HG02623 (cell line): ENCODE measurements around the gene TMPRSS13.

Source experiments
- ATAC-seq: cut with Tn5 transposase; IDR thresholded peaks from one replicate; pipeline ENCODE4 v1.9.1; 2021; ENCODE audit warnings: moderate library complexity; ENCODE audit not compliant: unreplicated experiment

Gene TMPRSS13

GRCh38 chr11:117860139-117860538, 69.1 kb downstream of the TMPRSS13 start:
- ATAC-seq: no peak

- ATAC-seq: no peak
Measured at GRCh38 chr11:117859488-117860112, 69.6 kb downstream of the TMPRSS13 start.

DNA sequence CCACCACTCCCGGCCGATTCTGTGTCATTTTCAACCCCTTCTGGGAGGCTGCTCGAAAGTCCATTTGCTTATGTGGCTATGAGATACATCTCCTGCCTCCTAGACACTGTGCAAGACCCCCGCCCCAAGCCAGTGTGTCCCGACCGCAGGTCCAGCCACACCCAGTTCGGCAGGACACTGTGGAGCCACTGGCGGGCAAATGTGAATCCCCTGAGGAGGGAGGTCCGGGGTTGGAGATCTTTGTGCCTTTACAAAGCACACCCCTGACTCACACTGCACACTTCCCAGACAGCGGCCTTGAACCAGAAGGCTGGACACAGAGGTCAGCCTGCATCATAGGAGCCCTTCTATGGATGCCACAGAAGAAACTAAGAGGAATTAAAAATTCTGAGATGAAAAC, 70.1 kb downstream of the TMPRSS13 start:
- no peak for ATAC-seq

GRCh38 chr11:117857734-117858414, 71.3 kb downstream of the TMPRSS13 start:
- ATAC-seq: no peak

- no peak for ATAC-seq
Measured at GRCh38 chr11:117855912-117856651, 73.1 kb downstream of the TMPRSS13 start.

DNA sequence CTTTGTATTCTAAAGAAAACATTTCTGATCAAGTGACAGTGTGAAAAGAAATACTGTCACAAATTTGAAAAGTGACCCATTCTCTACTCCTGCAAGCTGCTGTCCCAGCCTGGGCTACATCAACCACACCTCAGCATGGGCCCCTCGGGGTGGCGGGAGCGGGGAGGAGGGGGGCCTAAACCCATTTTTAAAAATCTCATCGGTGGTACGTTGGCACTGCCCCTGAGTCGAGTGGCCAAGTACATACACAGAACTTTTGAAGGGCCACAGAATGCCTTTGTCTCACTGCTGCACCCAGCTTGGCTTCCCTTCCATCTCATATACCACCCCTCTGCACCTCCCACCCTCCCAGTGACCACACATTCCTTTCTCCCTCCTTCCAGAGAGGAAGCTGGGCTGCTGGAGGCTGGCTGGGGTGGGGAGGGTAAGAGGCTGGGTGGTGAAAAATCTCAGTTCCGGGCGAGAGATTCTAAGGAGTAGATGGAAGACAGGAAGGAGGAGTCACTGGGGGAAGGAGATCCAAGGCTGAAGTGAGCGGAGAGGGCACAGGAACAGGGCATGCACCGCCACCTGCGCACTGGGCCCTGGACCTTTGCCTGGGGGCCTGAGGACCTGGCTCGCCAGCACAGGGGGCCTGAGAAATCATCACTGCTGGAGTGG, 73.9 kb downstream of the TMPRSS13 start:
- no peak for ATAC-seq

GRCh38 chr11:117852309-117852708, 76.9 kb downstream of the TMPRSS13 start:
- no peak for ATAC-seq

DNA sequence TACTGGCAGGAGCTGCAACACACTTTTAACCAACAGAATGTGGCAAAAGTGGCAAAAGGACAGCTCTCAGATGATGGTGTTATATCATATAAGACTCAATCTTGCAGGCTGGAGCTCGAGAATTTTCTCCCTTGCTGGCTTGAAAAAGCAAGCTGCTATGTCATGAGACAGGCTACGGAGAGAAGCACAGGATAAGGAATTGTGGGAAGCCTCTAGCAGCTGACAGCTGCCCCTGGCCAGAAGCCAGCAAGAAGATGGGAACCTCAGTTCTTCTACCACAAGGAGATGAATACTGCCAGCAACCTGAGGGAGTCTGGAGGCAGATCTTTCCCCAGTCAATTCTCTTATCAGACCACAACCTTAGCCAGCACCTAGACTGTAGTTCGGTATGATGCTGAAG, 77.3 kb downstream of the TMPRSS13 start:
- no peak for ATAC-seq

- ATAC-seq: no peak
Measured at GRCh38 chr11:117851106-117851505, 78.1 kb downstream of the TMPRSS13 start.
